Measurements from ENCODE around the gene PRR3.

GRCh38 chr6:30572148-30572547 lies 15.1 kb downstream of the PRR3 start:
- no peak for TF ChIP-seq SIN3A (IDR thresholded peaks at IDR 0.05; ENCODE audit: borderline replicate concordance, insufficient read depth, low read depth, low read length)
- no peak for TF ChIP-seq POLR2AphosphoS5 (IDR thresholded peaks at IDR 0.05; ENCODE audit: low read depth, low read length)
- TF ChIP-seq, protein P1, sequence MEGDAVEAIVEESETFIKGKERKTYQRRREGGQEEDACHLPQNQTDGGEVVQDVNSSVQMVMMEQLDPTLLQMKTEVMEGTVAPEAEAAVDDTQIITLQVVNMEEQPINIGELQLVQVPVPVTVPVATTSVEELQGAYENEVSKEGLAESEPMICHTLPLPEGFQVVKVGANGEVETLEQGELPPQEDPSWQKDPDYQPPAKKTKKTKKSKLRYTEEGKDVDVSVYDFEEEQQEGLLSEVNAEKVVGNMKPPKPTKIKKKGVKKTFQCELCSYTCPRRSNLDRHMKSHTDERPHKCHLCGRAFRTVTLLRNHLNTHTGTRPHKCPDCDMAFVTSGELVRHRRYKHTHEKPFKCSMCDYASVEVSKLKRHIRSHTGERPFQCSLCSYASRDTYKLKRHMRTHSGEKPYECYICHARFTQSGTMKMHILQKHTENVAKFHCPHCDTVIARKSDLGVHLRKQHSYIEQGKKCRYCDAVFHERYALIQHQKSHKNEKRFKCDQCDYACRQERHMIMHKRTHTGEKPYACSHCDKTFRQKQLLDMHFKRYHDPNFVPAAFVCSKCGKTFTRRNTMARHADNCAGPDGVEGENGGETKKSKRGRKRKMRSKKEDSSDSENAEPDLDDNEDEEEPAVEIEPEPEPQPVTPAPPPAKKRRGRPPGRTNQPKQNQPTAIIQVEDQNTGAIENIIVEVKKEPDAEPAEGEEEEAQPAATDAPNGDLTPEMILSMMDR (IDR thresholded peaks at IDR 0.05): no peak
- no peak for TF ChIP-seq REST (IDR thresholded peaks at IDR 0.05; ENCODE audit: insufficient read depth in 1 of 2, low read depth in 2 of 2, low read length in 1 of 2)
- TF ChIP-seq TCF7L2 (IDR thresholded peaks at IDR 0.05; ENCODE audit: low read depth, low read length): no peak

Measured in Panc1 (cell line).